Activated CD4-positive, alpha-beta T cell treated with anti-CD3 and anti-CD28 coated beads for 4 hours (primary cell): ENCODE measurements around the gene TM7SF2.
"Not testable (repeated sequence)": the region's sequence is repeated elsewhere in the genome, so short reads cannot be mapped to it uniquely, and the experiment has no call there.

Experiments used
- DNase-seq, 2 donors: peaks; one replicate each; pipeline ENCODE4 v3.0.0-alpha.2; 2020

Gene TM7SF2

GRCh38 chr11:65130631-65131416 is 19.2 kb downstream of the TM7SF2 start:
- no peak for DNase-seq

GRCh38 chr11:65131417-65131776 is 19.7 kb downstream of the TM7SF2 start:
- DNase-seq: no peak

- DNase-seq: no peak
These were observed 20.2 kb downstream of the TM7SF2 start for GRCh38 chr11:65131895-65132237.

GRCh38 chr11:65132238-65132987 is 20.7 kb downstream of the TM7SF2 start:
- no peak for DNase-seq

GRCh38 chr11:65132988-65133700 is 21.5 kb downstream of the TM7SF2 start:
- peak; percentile 54 to 55 for DNase-seq

- DNase-seq: no peak
These were observed 22.1 kb downstream of the TM7SF2 start for GRCh38 chr11:65133724-65134123.

- DNase-seq: peak; percentile 91 to 92
These were observed 22.7 kb downstream of the TM7SF2 start, which contains the start of gene SYVN1 for GRCh38 chr11:65134240-65134951. Gene SYVN1, minus strand, starts transcription at chr11:65134519. Its CDS starts 918 bp downstream, at chr11:65133601.

- peak; percentile 78 to 82 for DNase-seq
These were observed 23.4 kb downstream of the TM7SF2 start for GRCh38 chr11:65134952-65135632.

GRCh38 chr11:65135633-65136145 is 24.0 kb downstream of the TM7SF2 start:
- DNase-seq: no peak

GRCh38 chr11:65136515-65137096 is 24.9 kb downstream of the TM7SF2 start:
- no peak for DNase-seq

GRCh38 chr11:65141896-65142494 is 30.3 kb downstream of the TM7SF2 start:
- no peak for DNase-seq

GRCh38 chr11:65147352-65148075 is 35.8 kb downstream of the TM7SF2 start:
- no peak for DNase-seq

- DNase-seq: no peak
These were observed 37.0 kb downstream of the TM7SF2 start for GRCh38 chr11:65148657-65149056.

- DNase-seq: not testable (repeated sequence)
These were observed 38.4 kb downstream of the TM7SF2 start for GRCh38 chr11:65150131-65150508.

- DNase-seq: no peak
These were observed 39.0 kb downstream of the TM7SF2 start for GRCh38 chr11:65150509-65151299.

GRCh38 chr11:65151331-65151899 is 39.7 kb downstream of the TM7SF2 start:
- DNase-seq: no peak

GRCh38 chr11:65152122-65152521 is 40.5 kb downstream of the TM7SF2 start:
- DNase-seq: no peak

GRCh38 chr11:65156256-65156655 is 44.6 kb downstream of the TM7SF2 start:
- DNase-seq: no peak

- DNase-seq: no peak
These were observed 45.3 kb downstream of the TM7SF2 start for GRCh38 chr11:65156926-65157325.
